GM19324 (cell line): ENCODE results near the gene KLHL35.

Experiments used
- ATAC-seq: cut with Tn5 transposase; IDR thresholded peaks from one replicate; pipeline ENCODE4 v1.9.1; 2021; ENCODE audit warnings: mild to moderate bottlenecking, moderate library complexity; ENCODE audit not compliant: unreplicated experiment, low FRiP score

The KLHL35 gene

GRCh38 chr11:75470476-75471080, 37.6 kb upstream of the KLHL35 start:
- no peak for ATAC-seq

- ATAC-seq, result no peak
These were observed 36.9 kb upstream of the KLHL35 start for GRCh38 chr11:75469785-75470405.

DNA sequence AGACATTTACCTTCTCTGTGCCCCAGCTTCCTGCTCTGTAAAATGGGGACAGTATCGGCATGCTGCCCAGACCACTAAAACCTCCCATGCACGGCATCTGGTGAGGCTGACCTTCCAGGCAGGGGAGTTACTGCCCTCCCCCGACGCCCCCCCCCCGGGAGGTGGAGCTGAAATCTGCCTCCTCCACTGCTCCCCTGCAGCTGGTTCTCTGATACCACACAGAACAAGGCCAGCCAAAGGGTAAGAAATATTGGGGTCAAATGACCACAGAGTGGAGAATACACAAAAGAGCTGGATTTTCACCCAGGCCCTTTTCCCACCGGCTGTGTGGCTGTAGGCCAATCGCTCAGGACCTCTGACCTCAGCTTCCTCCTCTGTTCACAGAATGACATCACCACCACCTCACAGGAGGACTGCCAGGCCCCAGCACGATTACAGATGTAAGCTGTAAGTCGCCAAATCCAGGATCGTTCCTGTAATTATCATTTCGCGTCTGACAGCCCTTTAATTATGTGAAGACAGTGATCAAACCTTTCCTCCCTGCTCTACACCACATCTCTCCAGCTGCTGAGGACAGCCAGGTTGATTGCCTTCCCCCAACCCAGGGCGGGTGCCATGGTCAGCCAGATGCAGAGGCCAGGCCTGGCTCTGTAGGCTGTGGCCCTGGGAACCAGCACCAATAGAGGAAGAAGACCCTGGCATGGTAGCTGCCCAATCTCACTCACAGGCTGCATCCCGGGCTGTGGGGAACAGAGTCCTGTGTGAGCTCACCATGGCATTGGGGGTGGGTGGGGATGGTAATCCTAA, 35.7 kb upstream of the KLHL35 start:
- ATAC-seq, result no peak

DNA sequence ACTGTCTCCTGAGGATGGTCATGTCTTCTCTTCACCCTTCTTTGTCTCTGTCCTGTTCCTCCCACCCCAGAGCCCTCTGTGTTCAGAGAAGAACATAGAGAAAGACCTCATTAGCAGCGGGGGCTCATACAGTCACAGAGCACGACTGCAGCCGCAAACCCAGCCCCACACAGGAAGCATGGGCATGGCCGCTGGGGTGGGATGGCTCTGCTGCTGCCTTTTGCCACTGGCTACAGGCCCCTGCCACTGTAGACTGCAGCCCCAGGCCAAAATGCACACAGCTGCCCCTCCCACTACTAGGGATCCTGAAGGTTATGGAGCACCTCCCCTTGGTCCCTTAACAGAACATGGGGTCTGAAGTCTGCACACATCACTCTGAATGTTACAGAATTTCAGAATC, 34.9 kb upstream of the KLHL35 start:
- no peak for ATAC-seq

DNA sequence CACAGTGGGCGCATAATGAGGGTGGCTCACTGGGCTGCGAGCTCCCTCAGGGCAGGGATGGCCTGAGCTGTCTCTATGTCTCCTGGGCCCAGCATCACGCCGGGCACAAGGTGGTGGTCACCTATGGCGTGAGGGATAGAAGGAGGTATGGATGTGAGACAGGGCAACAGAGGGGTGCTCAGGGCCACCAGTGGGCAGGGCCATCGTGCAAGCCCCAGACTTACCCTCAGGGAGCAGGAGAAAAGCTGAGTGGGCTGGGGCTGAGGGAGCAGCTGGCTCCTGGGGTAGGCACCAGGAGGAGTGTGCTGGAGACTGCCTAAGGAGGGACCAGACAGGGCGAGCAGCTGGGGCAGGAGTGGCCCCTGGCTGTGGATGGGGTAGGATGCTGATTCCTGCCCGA, 34.3 kb upstream of the KLHL35 start:
- ATAC-seq, result no peak

DNA sequence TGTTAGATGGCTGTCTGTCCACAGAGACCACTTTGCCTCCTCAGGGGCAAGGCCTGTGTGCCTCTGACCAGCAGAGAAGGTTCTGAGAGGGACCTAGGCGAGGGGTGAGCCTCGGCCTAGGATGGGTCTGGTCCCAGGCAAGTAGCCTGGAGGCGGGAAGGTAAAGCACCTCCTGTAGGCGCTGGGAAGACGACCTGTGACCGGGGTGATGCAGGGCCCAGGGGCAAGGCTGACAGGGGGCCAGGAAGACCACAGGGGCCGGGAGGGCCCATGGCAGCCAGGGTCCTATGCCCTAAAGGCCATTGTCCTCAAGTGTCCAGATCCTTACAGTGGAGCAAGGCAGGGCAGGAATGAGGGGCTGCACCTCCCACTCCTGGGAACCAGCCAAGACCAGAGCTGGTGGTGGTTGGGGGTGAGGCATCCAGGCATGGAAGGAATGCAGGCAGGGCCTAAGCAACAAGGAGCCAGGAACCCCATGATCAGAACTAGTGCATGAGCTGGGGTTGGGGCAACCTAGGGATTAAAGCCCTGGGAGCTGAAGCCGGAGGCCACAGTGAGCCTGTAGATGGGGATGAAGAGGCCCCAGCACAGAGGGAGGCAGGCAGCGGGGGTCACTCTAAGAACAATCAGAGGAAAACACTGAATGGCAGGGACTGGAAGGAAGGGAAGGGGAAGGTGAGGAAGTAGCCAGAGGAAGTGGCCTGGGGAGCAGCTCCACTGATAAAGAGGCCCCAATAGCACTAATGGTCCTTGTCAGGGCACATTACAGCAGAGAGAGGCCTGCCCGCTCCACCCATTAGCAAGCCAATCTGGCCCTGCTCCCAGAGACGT, 32.9 kb upstream of the KLHL35 start:
- ATAC-seq, result no peak

DNA sequence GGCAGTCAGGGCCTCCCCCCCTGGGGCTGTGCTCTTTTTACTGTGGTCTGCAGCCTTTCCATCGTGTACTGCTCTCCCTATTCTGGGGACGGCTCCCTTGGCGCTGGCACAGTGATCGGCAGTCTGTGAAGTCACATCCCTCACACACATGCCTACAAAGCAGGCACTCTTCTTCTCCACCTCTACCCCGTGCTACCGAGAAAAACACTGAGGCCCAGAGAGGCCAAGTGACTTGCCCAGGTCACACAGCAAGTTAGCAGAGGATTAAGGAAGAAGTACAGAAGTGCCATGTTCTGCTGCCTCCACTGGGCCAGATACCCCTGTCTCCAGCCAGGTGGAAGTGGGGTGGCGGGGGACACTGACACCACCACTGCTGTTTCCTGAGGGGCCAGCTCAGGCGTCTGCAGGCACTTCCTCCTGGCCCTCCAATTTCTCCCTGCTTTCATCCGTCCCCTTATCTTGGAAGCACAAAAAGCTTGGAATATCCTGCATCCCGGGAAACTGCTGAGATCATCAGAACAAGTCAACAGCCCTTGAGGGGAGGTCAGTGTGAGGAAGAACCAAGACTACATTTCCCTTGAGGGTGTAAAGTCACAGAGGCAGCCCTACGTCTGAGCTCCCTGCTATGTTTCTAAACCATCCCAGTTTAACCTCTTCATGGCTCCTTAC, 30.2 kb upstream of the KLHL35 start:
- no peak for ATAC-seq

DNA sequence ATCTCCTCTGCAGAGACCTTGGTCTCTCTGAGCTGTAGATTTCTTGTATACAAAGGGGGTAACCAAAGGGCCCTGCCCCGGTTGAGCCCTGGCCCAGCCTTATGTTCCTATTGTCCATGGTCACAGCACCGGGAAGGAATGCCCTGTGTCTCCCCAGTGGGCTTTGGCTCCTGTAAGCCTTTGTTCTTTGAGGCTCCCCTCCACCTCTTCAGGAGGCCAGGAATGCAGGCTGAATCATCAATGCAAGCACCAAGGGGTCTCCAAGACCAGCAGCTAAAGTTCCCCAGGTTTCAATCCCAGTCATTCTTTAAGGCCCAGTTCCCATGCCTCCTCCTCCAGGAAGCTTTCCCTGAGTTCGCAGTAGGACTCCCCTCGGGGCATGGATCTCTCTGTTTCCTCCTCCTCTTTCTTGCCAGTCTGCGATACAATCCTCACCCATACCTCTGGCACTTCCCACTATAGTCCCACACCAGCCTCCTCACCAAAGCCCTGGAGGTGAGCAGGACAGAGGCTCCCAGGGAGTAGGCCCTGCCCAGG, 29.2 kb upstream of the KLHL35 start:
- no peak for ATAC-seq

DNA sequence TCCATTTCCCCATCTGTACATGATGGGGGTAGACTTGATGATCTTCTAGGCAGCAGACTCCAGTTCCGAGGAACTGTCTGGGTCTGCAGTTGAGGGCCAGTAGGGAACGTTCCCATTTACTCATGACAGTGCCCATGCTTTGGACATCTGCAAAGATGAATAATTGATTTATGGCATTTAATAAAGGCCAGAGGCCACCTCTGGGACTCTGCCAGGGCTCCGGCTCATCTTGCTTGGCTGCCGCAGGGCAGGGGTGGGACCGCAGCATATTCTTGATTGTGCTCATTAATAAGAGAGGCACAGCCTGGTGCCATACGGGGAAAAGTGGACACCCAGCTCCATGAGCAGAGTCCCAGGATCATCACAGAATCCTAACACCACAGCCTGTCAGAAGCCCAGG, 28.1 kb upstream of the KLHL35 start:
- ATAC-seq, result no peak

GRCh38 chr11:75456596-75457183, 23.7 kb upstream of the KLHL35 start:
- ATAC-seq, result no peak

DNA sequence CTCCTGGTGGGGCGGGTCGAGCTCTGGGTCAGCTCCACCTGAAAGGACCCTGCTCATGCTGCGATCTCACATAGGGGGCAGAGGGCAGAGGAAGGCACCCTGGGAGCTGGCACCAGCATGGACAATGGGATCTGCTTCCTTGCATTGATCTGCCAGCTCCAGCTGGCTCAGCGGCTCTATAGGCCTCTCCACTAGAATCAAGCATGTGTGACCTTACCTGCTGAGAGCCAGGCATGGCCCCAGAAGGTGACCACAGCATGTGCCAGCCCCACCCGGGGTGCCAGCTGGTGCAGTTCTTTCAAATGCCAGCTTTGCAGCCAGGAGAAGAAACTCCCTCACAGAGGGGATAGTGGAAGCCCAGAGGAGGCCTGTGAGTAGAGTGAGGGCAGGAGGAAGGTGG, 22.0 kb upstream of the KLHL35 start:
- no peak for ATAC-seq

GRCh38 chr11:75453916-75454655, 21.1 kb upstream of the KLHL35 start:
- ATAC-seq, result no peak

DNA sequence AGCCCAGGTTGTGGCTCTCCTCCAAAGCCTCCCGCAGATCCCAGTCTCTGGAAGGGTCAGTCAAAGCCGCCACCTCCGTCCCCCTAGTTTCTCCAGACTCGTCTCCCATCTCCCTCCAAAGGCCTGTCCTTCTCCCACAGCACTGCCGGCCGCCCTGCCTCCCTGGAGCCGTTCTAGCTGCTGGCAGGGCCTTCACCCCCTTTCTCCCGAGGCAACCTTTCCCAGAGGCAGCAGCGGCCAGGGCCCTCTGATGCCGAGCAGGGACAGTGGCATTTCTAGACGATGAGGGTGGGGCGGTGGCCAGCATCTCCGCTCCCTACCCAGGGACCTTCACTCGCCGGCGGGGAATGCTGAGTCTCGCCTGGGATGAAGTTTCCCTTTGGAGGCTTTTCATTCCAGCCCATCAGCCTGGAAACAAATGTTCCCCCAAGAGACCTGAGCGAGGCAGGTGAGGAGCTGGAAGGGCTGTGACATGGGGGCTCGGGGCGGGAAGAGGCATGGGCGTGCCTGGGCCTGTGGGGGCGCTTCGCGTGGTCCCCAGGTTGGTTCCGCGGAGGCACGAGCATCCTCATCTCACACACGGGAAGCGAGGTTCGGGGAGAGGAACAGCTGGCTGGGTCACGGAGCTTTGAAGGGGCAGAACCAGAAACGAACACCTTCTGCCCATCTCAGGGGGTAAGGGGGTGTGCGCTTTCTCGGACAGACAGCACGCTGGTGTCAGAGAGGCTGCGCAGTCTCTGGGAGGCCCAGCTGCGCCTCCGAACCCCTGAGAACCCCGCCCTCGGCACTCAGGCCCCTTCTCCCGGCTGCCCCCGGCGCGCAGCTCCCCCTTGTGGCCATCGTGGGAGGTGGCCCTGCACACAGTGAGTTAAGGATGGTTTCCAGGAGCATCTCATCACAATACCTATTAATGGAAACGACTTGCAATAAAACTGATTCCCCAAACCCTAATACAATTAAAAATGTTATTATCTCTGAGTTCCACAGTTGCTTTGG, 18.1 kb upstream of the KLHL35 start:
- no peak for ATAC-seq

DNA sequence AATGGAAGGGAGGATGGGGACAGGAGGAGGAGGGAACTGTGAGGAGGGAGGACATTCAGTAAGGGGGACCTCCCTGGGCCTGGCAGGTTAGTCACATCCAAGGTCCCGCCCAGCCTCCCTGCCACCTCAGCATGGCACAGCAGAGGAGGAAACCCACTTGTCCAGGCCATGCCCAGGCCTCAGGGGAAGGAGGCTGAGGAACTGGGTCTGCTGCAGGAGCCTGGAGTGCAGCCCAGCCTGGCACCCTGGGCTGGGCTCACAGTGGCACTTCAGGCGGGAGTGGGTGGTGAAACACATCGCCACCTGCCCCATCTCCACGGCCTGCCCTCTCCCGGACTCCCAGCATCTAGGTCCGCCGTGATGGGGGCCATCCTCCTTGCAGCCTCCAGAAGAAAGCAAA, 17.2 kb upstream of the KLHL35 start:
- no peak for ATAC-seq

GRCh38 chr11:75449776-75450175, 16.8 kb upstream of the KLHL35 start:
- no peak for ATAC-seq

DNA sequence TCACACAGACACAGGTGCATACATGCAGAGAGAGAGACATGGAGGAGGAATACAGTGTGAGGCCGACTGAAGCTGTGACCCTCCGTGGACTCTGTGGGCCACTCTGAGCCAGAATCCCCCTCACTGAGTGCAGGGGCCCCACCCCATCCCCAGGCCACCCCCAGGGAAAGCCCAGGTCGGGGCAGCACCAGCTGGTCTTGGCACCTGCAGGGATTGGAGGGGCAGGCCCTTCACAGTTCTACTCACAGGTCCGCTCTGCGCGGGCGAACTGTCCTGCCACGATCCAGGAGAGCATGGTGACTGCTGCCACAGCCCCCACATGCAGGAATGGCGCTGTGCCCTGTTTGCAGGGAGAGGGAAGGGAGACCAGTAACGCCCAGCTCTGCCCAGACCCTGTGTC, 16.3 kb upstream of the KLHL35 start:
- ATAC-seq, result no peak

- ATAC-seq, result no peak
These were observed 14.4 kb upstream of the KLHL35 start for GRCh38 chr11:75447415-75447814.
